Lower leg skin (tissue), 4 donors: Measurements from ENCODE around the gene SCAMP5. TPM values are rescaled to one million over a fixed set of nuclear protein-coding genes. Genes with fewer than 3 reads are reported as not detected.

Source experiments
- DNase-seq, 2 donors: peaks; one replicate each; pipeline ENCODE4 v3.0.0-alpha.2; 2019; ENCODE audit warnings: low spot score in 2 of 2
- H3K4me3 ChIP-seq: fragments of 200-600 bp; sonication (generic); 2 replicates; pipeline ENCODE4 v1.5.1; 2017; ENCODE audit warnings: mild to moderate bottlenecking, low read depth; ENCODE audit not compliant: poor library complexity, severe bottlenecking
- POLR2A ChIP-seq, 2 donors: fragments of 450-650 bp; IDR thresholded peaks; one replicate each; pipeline ENCODE4 v1.6.1; 2016 to 2017; ENCODE audit warnings: antibody characterized with exemption in 2 of 2, mild to moderate bottlenecking in 1 of 2, moderate library complexity in 1 of 2
- WGBS, 2 donors: methylation state at CpG; one replicate each; pipeline ENCODE4 v1.1.5; 2018; 5-methylcytosine and 5-hydroxymethylcytosine counted together
- intact Hi-C: fragments of 100-400 bp; cut with DNase I; formaldehyde crosslinking; loops from one replicate; pipeline ENCODE4 v1.15.0; 2023; ENCODE audit warnings: low total_unique reads
- total RNA-seq, 4 donors: library from RNA; depleted of rRNA; stranded (reverse); fragments of >200 nt; gene quantifications; one replicate each; pipeline ENCODE4 v1.1.0, GENCODE V29; 2016
- TF ChIP-seq, protein P1 (sequence below), 3 donors: fragments of 450-650 bp; IDR thresholded peaks; one replicate each; pipeline ENCODE4 v1.5.1; 2016; ENCODE audit warnings: antibody characterized with exemption in 3 of 3, mild to moderate bottlenecking in 3 of 3, moderate library complexity in 2 of 3

Gene SCAMP5
- total RNA-seq, 4 donors from 2014 or later: 0.46 to 5.4 (median 1.2) TPM

DNA sequence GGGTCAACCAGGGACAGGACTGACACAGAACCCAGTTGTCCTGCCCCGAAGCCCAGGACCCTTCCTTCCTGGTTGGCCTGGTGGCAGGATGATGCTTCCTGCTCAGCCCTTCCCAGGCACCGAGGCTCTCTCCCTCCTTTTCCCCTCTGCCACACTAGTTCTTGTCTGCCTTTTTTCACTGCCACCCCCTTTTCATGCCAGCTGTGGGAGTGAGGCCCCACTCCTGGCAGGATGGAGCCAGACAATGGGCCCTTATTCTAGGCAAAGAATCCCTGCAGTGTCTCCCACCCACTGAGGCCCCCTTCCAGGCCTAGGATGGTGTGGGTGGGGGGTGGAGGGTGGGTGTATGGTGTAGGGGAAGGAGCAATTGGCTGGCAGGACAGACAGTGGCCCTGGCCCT lies 1.1 kb upstream of the SCAMP5 start:
- no peak overlapping the region for H3K4me3 ChIP-seq
- TF ChIP-seq, protein P1, sequence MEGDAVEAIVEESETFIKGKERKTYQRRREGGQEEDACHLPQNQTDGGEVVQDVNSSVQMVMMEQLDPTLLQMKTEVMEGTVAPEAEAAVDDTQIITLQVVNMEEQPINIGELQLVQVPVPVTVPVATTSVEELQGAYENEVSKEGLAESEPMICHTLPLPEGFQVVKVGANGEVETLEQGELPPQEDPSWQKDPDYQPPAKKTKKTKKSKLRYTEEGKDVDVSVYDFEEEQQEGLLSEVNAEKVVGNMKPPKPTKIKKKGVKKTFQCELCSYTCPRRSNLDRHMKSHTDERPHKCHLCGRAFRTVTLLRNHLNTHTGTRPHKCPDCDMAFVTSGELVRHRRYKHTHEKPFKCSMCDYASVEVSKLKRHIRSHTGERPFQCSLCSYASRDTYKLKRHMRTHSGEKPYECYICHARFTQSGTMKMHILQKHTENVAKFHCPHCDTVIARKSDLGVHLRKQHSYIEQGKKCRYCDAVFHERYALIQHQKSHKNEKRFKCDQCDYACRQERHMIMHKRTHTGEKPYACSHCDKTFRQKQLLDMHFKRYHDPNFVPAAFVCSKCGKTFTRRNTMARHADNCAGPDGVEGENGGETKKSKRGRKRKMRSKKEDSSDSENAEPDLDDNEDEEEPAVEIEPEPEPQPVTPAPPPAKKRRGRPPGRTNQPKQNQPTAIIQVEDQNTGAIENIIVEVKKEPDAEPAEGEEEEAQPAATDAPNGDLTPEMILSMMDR (IDR thresholded peaks at IDR 0.05): no peak
- TF ChIP-seq POLR2A (IDR thresholded peaks at IDR 0.05): no peak
- intact Hi-C loops: no loop called here
- no peak for DNase-seq
- WGBS, 2 donors: 69 to 76% methylated on average over 2 of the region's 2 CpGs

DNA sequence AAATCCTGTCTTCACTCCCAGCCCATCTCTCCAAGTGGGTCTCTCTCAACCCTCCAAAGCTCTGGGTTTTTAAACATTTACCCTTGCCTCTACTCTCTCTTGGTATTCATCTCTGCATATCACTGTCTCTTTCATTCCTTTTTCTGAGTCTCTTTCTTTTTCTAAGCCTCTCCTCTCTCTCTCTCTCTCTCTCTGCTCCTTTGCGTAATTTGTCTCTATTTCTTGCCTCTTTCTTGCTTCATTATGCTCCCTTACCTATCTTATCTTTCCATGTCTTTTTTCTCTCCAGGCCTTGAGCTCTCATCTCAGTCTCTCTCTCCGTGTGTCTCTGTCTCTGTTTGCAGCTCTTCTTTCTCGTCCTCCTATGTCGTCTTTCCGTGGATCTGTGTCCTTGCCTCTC lies 678 bp upstream of the SCAMP5 start:
- H3K4me3 ChIP-seq: no peak overlapping the region
- TF ChIP-seq, protein P1 (IDR thresholded peaks at IDR 0.05): no peak
- no peak for TF ChIP-seq POLR2A (IDR thresholded peaks at IDR 0.05)
- intact Hi-C loops: no loop called here
- WGBS, 2 donors: 38 to 43% methylated on average over 5 of the region's 5 CpGs
- DNase-seq: no peak

DNA sequence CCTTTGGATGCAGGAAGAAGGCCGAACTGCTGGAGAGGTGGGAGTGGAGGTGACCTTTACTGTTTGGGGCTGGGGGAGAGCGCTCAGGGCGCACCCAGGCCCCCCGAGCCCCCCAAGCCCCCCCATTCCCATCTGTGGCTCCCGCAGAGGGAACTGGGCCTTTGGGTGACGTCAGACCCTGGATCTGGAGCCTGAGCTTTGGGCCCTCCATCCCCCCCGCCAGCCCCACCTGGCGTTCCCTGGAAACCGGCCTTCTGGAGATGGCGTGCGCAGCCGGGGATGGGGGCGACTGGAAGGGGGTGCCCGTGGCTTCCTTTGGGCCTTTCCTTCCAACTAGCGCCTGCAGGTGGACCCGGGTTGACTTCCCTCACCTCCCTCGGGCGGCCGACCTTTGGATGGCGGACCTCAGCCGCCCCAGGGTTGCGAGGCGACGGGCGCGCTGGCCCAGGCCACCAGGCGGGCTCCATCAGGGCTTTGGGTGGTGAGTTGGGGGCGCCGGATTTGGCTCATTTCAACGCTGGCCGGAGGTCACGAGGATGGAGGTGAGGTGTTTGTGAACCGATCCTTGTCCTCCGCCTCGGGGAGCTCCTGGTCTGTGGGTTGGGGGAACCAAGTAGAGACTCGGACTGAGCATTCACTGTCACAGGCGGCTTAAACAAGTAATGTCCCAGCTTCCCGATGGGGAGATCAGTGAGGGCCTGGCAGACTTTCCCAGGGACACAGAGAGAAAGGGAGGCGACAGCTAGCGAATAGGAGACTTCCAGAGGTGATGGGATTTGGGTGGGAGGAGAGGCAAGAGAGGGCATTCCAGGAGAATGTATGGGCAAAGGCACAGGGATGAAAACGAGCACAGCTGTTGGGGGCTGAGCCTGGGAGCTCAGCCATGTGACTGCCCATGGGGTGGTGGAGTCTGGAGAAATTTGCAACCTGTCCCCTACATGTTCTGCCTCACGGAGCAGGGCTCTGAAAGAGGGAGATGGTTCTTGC lies 709 bp downstream of the SCAMP5 start:
- TF ChIP-seq, protein P1 (IDR thresholded peaks at IDR 0.05): no peak
- no peak for DNase-seq
- intact Hi-C loops: no loop called here
- H3K4me3 ChIP-seq: peak overlapping the region; percentile 42
- WGBS, 2 donors: 10 to 17% methylated on average over 28 to 41 of the region's 42 CpGs

DNA sequence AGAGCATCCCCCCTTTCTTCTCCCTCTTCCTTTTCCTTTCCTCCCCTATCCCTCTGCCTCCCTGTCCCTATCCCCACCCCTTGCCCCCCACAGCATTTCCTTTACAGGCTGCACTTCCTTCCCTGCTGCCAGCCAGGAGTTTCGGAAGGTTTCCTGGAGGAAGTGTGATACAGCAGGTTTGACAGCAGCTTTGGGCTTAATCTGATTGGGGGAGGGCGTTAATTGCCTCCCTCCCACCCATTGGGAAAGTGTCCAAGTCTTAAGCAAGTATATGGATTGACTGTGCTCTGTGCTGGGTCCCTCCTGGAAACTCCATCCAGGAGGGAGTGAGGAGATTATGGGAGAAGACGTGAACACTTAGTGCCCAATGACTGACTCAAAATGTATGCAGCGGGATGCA lies 1.8 kb downstream of the SCAMP5 start:
- TF ChIP-seq, protein P1 (IDR thresholded peaks at IDR 0.05): no peak
- no peak for TF ChIP-seq POLR2A (IDR thresholded peaks at IDR 0.05)
- WGBS, 2 donors: 46 to 51% methylated on average over 4 of the region's 4 CpGs
- no peak overlapping the region for H3K4me3 ChIP-seq
- intact Hi-C loops: no loop called here
- DNase-seq: no peak

DNA sequence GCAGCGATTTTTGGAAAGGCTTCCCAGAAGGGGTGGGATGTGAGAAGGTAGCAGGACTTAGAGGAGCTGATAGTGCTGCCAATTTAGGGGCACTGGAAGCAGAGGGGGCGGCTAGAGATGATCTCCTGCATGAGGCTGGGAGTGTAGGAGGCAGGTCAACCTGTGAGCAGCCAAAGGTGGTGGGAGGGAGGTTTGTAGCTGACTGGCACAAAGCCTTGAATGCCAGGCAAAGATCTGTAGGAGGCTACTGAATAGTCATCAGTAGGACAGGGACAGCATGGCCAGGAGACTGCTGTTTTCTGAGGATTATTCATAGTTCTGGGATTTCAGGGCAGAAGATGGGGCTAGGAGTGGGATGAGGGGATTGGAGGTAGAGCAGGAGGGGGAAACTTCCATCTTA lies 2.2 kb downstream of the SCAMP5 start:
- no peak overlapping the region for H3K4me3 ChIP-seq
- 75 to 92% methylated on average over 2 of the region's 2 CpGs for WGBS, 2 donors
- no peak for DNase-seq
- TF ChIP-seq, protein P1 (IDR thresholded peaks at IDR 0.05): no peak
- no peak for TF ChIP-seq POLR2A (IDR thresholded peaks at IDR 0.05)
- intact Hi-C loops: no loop called here
